Mesodermal cell (in vitro differentiated cells): Measurements from ENCODE around the gene KRT15.

ENCODE experiments used
- H3K27ac ChIP-seq: 2 replicates; pipeline ENCODE4 v1.7.0; 2013; ENCODE audit warnings: mild to moderate bottlenecking, low read depth, low read length, moderate library complexity; ENCODE audit not compliant: severe bottlenecking
- H3K36me3 ChIP-seq: 2 replicates; pipeline ENCODE4 v1.7.1; 2013; ENCODE audit warnings: mild to moderate bottlenecking, low read length, moderate library complexity; ENCODE audit not compliant: control insufficient read depth, insufficient read depth
- H3K4me1 ChIP-seq: one replicate; pipeline ENCODE4 v1.7.1; 2013; ENCODE audit warnings: mild to moderate bottlenecking, low read length; ENCODE audit not compliant: insufficient read depth, control insufficient read depth, poor library complexity, severe bottlenecking
- H3K4me3 ChIP-seq: 2 replicates; pipeline ENCODE4 v1.7.0; 2013; ENCODE audit warnings: low read length, control low read depth, mild to moderate bottlenecking; ENCODE audit not compliant: insufficient read depth, poor library complexity, severe bottlenecking; ENCODE audit errors: extremely low read depth
- H3K9me3 ChIP-seq: 2 replicates; pipeline ENCODE4 v1.7.1; 2013; ENCODE audit warnings: mild to moderate bottlenecking, low read length, moderate library complexity; ENCODE audit not compliant: control insufficient read depth
- WGBS, 2 experiments: methylation state at CpG; one replicate each; pipeline ENCODE4 v1.1.5; 2013; ENCODE audit warnings: missing lambda C conversion rate in 2 of 2; ENCODE audit not compliant: insufficient coverage in 2 of 2; 5-methylcytosine and 5-hydroxymethylcytosine counted together

The KRT15 gene

DNA sequence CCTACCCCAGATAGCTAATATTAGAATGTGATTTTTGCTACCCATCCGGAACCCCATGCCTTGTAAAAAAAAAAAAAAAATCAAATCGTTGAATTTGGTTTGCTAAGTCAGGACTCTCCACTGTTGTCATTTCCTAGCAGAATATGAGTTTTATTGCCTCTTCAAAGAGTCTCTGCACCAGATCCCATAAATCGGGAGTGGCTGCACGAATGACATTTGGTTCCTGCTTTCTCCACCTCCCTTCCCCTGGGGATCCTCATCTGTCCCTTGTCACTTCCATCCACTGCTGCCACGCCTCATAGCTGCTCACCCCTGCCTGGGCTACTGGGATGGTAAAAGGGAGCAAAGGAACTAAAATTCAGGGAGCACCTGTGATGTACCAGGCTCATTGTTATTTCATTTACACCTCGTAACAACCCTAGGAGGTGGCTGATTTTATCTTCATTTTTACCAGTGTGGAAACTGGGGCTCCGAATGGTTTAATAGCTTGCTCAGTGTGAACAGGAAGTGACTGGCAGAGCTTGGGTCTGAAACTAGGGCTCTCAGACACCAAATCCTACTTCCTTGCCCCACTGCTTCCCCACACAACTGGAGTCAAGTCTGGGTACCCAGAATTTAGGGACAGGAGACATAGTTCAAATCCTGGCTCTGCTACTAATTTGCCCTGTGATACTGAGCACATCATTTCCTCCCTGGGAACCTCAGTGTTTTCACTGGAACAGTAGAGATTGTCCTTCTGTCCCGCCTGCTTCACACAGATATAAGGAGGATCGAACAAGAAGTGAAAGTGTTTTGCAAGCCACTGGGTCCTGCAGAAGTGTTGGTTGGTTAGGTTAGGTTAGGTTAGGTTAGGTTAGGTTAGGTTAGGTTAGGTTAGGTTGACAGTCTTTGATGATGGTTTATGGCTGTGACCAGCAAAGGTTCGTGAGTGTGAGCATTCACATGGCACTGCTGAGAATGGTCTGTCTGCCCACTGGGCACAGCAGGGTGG lies 28.4 kb downstream of the KRT15 start:
- H3K4me1 ChIP-seq: peaks cover 9% of the 10 kb centered on the region
- no peak overlapping the region for H3K27ac ChIP-seq
- H3K4me3 ChIP-seq: no peak overlapping the region
- no peaks in the 10 kb centered on the region for H3K36me3 ChIP-seq
- H3K9me3 ChIP-seq: no peaks in the 10 kb centered on the region
- 90 to 95% methylated on average over 5 to 6 of the region's 10 CpGs for WGBS, 2 experiments

DNA sequence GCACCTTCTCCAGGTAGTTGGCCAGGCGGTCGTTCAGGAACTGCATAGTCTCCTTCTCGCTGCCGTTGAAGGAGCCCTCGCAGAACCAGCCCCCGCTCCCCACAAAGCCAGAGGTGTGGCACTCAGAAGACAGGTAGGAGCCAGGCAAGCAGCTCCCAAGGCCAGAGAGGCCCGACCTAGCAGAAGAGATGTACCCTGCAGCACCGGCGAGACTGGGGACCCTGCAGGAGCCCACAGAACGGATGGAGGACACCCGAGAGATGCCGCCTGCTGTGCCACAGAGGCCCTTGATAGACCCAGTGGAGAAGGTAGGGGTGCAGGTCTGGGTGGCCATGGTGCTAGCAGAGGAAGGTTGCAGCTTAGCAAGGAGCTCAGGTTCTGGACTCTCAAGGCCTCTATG lies 29.2 kb downstream of the KRT15 start, which contains the start of gene KRT36:
Gene KRT36 (minus strand): TSS at position 380 of the 400 bp plus-strand sequence. CDS start 46 bp downstream, at position 334.
- H3K27ac ChIP-seq: no peak within 1 kb of the TSS
- H3K36me3 ChIP-seq: no peaks in the 10 kb centered on the region
- H3K4me1 ChIP-seq: peaks cover 4% of the 10 kb centered on the region
- no peaks in the 10 kb centered on the region for H3K9me3 ChIP-seq
- WGBS, 2 experiments: 88 to 97% methylated on average over 9 to 12 of the region's 12 CpGs
- H3K4me3 ChIP-seq: no peak within 1 kb of the TSS

DNA sequence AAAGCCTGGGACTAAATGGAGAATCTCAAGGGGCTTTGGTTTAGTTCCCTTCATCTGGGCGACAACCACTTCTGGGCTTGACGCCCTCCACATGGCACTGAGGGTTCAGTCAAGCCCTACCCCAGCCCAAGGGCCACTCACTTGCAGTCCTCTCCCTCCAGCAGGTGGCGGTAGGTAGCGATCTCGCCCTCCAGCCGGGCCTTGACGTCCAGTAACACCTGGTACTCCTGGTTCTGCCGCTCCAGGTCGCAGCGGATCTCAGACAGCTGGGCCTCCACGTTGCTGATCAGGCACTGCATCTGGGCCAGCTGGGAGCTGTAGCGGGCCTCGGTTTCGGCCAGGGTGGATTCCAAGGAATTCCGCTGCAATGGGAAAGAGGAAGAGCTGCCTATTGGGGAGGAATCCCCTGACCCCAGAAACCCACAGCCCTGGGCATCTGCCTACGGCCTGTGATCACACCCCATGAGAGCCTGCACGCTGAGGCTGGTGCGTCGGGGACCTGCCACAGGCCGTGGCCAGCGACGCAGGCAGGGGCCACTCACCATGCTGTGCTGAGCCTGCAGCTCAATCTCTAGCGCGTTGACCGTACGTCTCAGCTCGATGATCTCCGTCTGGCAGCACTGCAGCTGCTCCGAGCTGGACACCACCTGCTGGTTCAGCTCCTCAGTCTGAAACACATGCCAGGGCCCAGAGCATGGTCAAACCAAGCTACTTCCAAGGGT lies 31.7 kb downstream of the KRT15 start:
- Histone ChIP-seq H3K36me3 (no peaks in the 10 kb centered on the region), H3K4me1 (no peaks in the 10 kb centered on the region), H3K4me3 (no peak overlapping the region), H3K9me3 (no peaks in the 10 kb centered on the region), H3K27ac (no peak overlapping the region)
- WGBS, 2 experiments: 65 to 66% methylated on average over 26 to 29 of the region's 29 CpGs

DNA sequence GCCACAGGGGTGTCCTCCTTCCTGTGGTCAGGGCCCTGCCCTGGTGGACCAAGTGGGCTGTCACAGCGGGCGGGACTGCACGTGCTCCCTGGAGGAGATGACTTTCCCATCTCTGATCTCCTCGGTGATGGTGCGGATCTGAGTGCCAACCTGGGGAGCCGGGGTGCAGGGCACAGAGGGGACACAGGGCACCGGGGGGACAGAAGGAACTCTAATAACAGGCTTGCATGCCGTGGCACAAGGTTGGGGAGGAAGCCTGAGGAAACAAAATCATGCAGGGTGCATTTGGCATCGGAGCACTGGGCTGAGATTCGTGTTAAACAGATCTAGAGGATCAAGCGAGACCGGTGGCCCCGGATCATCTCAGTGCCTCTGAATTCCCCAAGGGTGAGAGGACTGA lies 32.4 kb downstream of the KRT15 start:
- H3K9me3 ChIP-seq: no peaks in the 10 kb centered on the region
- H3K27ac ChIP-seq: no peak overlapping the region
- H3K36me3 ChIP-seq: no peaks in the 10 kb centered on the region
- 94 to 96% methylated on average over 13 of the region's 13 CpGs for WGBS, 2 experiments
- H3K4me3 ChIP-seq: no peak overlapping the region
- H3K4me1 ChIP-seq: no peaks in the 10 kb centered on the region

DNA sequence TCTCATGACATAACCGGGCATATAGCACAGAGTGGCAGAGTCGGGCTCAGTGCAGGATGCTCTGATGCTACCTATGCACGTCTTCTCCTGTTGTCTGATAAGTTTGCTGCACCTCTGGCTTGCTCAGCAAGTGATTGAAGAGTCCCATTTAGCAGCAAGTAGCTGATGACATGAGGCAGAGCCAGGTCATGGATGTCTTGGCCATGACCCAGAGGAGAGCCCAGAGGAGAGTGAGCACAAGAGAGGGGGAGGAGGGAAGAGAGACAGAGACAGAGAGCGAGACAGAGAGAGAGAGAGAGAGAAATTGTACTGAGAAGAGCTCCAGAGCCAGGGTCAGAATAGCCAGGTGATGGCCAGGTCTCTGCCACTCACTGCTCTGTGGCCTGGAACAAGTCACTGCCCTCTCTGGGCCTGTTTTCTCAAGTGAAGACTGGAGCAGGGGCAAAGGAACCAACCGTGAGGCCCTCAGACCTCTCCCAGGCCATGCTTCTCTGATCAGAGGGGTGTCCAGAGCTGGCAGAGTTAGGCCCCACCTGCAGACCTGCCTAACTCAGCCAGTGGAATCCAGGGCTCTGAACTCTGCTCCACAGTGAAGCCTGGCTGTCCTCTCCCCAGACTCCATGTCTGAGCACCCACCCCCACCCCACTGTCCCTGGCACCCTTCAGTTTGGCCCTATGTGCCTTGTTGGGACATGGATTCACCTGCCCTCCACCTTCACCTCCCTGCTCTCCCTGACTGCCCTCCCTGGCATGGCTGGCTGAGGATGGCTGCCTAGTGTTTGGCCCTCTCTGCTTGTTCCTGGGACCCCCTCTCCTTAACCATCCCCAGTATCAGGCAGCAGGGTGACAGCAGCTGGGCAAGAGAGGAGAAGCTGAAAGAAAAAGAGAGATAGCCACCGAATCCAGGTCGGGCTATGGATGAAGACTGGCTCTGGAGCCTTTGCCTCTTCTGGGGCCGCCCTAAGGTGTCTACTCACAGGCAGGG lies 33.5 kb downstream of the KRT15 start:
- H3K9me3 ChIP-seq: no peaks in the 10 kb centered on the region
- H3K4me3 ChIP-seq: no peak overlapping the region
- no peak overlapping the region for H3K27ac ChIP-seq
- no peaks in the 10 kb centered on the region for H3K36me3 ChIP-seq
- no peaks in the 10 kb centered on the region for H3K4me1 ChIP-seq
- WGBS, 2 experiments: 84 to 91% methylated on average over 8 of the region's 8 CpGs

DNA sequence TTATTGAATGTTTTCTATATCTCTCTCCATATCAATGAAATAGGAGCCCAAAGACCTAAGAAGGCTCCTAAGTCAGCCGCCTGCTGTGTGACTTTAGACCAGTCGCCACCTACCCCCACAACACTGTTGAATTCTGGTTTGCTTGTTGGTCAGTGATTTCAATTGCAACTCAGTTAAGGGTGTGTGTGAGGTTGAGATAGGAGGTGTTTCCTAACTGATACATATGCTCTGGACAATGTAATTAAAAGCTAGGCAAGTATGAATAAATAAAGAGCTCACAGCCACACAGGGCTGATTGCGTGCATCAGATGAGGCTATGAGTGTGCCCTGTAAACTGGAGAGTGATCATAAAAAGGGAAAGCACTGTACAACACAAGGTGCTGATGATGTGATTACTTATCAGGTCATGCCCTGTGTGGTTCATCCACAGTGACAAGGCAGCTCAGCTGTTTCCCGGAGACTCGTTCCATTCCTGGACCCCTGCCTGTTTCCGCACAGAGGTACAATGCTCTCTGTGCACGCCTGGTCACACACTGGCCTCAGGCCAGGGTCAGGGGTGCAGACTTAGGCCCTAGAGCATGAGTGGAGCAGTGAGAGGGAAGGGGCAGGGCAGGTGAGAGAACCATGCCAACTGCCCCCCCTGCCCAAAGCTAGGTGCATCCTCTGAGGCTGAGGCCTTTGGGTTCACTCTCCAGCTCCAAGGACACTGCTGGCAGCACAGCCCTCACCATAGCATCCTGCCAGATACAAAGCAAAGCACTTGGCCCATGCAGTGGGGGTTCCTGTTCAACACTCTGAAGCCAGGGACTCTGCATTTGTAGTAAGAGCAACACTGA lies 34.5 kb downstream of the KRT15 start:
- Histone ChIP-seq H3K27ac (no peak overlapping the region), H3K4me3 (no peak overlapping the region), H3K36me3 (no peaks in the 10 kb centered on the region), H3K9me3 (no peaks in the 10 kb centered on the region), H3K4me1 (no peaks in the 10 kb centered on the region)
- WGBS, 2 experiments: 84 to 100% methylated on average over 2 to 5 of the region's 7 CpGs

DNA sequence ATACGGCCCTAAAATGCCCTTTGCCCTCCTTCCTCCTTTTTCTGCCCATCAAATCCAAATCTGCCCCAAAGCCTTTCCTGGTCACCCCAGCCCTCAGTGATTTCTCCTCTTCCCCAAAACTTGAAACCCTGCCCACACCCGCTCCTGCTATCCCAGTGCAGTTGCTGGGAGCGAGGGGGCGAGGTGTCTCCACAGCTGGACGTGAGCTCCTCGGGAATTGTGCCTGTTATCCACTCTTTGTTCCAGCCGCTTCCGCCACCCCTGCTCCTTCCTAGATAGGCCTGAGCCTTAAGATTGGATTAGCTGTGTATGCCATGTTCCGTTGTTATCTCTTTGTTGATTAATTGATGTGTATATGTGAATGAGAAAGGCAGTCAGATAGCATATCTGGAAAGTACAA lies 35.2 kb downstream of the KRT15 start:
- H3K4me1 ChIP-seq: no peaks in the 10 kb centered on the region
- 87 to 100% methylated on average over 2 to 8 of the region's 9 CpGs for WGBS, 2 experiments
- no peaks in the 10 kb centered on the region for H3K36me3 ChIP-seq
- H3K27ac ChIP-seq: no peak overlapping the region
- H3K4me3 ChIP-seq: no peak overlapping the region
- H3K9me3 ChIP-seq: no peaks in the 10 kb centered on the region

DNA sequence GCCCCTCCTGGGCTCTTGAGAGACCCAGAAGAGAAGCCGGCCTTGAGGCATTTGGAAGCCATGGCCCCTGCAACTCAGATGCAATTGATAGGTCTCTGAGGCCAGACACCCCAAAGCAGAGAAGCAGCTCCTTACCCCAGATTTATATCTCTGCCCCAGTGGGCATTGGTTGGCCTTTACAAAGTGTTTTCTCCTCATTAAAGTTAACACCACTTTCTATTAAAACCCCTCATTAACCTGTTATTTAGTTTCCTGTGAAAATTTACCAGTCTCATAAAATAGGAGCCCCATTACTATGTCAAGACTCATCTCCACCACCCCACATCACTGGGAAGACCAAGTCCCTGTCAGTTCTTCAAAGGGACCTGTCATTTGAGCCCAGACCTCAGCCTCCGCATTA lies 37.7 kb downstream of the KRT15 start, which contains the start of gene KRT35:
Gene KRT35 (minus strand): TSS at position 116 of the 400 bp plus-strand sequence. CDS start 54 bp downstream, at position 62.
- WGBS, 2 experiments: 89 to 100% methylated on average over 1 to 2 of the region's 2 CpGs

DNA sequence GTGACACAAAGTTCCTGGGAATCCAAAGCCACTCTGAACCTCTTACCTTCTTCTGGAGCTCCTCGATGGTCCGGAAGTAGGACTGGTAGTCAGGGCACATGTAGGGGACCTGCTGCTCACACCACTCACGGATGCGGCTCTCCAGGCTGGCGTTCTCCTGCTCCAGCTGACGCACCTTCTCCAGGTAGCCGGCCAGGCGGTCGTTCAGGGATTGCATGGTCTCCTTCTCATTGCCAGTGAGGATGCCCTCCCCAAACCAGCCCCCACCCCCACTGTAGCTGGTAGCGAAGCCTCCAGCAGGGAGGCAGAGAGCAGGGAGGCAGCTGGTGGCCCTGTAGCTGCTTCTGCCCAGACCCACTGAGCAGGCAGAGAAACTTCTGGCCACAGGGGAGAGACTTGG lies 38.1 kb downstream of the KRT15 start:
- Histone ChIP-seq H3K27ac (no peak overlapping the region), H3K4me1 (no peaks in the 10 kb centered on the region), H3K4me3 (no peak overlapping the region), H3K36me3 (no peaks in the 10 kb centered on the region), H3K9me3 (no peaks in the 10 kb centered on the region)
- WGBS, 2 experiments: 94 to 100% methylated on average over 2 to 8 of the region's 10 CpGs

More for the DNA sequence above, 37.7 kb downstream of the KRT15 start, which contains the start of gene KRT35:
- H3K36me3 ChIP-seq: no peaks in the 10 kb centered on the region
- H3K27ac ChIP-seq: no peak within 1 kb of the TSS
- H3K4me1 ChIP-seq: no peaks in the 10 kb centered on the region
- H3K4me3 ChIP-seq: no peak within 1 kb of the TSS
- no peaks in the 10 kb centered on the region for H3K9me3 ChIP-seq
